Epithelial cell of proximal tubule (primary cell): ENCODE data around the gene PAN2. TPM values are rescaled to one million over a fixed set of nuclear protein-coding genes. Genes with fewer than 3 reads are reported as not detected.
A peak's percentile ranks its signal among the peaks of the same experiment; 100 is the strongest.
"Not testable (repeated sequence)": the region's sequence is repeated elsewhere in the genome, so short reads cannot be mapped to it uniquely, and the experiment has no call there.

Experiments
- DNase-seq: peaks from one replicate; pipeline ENCODE4 v3.0.0-alpha.2; 2011; ENCODE audit warnings: low read depth
- H3K4me3 ChIP-seq: 2 replicates; pipeline ENCODE4 v1.5.1; 2011; ENCODE audit warnings: low read depth, mild to moderate bottlenecking, low read length
- total RNA-seq: library from RNA; depleted of rRNA; stranded (reverse); fragments of >200 nt; gene quantifications from 2 replicates; pipeline ENCODE4 v1.2.3, GENCODE V29; 2015
- TF ChIP-seq, protein P1 (sequence below): conservative IDR thresholded peaks from 2 replicates; pipeline ENCODE4 v1.5.1; 2012; ENCODE audit warnings: low read depth, mild to moderate bottlenecking, low read length

PAN2 gene
- total RNA-seq, 1 donor from 2014 or later, result 12.1 TPM

DNA sequence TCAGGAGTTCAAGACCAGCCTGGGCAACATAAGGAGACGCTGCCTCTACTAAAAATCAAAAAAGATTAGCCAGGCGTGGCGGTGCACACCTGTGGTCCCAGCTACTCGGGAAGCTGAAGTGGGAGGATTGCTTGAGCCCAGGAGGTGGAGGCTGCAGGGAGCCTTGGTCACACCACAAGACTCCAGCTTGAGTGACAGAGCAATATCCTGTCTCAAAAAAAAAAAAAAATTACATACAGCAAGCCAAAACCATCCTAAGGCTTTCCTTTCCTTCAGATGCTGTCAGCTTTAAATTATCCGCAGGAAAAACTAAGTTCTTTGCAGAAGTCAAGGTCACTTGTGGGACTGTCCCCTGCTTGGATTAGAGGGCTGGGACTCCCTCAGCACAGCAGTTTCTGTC lies 35.0 kb downstream of the PAN2 start:
- TF ChIP-seq, protein P1, sequence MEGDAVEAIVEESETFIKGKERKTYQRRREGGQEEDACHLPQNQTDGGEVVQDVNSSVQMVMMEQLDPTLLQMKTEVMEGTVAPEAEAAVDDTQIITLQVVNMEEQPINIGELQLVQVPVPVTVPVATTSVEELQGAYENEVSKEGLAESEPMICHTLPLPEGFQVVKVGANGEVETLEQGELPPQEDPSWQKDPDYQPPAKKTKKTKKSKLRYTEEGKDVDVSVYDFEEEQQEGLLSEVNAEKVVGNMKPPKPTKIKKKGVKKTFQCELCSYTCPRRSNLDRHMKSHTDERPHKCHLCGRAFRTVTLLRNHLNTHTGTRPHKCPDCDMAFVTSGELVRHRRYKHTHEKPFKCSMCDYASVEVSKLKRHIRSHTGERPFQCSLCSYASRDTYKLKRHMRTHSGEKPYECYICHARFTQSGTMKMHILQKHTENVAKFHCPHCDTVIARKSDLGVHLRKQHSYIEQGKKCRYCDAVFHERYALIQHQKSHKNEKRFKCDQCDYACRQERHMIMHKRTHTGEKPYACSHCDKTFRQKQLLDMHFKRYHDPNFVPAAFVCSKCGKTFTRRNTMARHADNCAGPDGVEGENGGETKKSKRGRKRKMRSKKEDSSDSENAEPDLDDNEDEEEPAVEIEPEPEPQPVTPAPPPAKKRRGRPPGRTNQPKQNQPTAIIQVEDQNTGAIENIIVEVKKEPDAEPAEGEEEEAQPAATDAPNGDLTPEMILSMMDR, result no peak
- DNase-seq, result no peak
- peak overlapping the region; percentile 69 for H3K4me3 ChIP-seq

DNA sequence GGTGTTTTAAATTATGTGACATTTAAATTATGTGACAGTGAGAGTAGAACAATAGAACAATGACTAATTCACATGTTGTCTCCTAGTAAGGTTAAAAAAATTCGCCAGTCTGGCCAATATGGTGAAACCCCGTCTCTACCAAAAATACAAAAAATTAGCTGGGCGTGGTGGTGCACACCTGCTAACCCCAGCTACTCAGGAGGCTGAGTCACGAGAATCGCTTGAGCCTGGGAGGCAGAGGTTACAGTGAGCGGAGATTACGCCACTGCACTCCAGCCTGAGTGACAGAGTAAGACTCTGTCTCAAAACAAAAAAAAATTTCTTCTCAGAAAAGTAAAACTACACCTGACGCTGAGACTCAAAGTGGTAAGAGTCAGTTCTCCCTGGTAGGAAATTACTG lies 36.4 kb downstream of the PAN2 start:
- TF ChIP-seq, protein P1, result no peak
- no peak for DNase-seq
- no peak overlapping the region for H3K4me3 ChIP-seq

DNA sequence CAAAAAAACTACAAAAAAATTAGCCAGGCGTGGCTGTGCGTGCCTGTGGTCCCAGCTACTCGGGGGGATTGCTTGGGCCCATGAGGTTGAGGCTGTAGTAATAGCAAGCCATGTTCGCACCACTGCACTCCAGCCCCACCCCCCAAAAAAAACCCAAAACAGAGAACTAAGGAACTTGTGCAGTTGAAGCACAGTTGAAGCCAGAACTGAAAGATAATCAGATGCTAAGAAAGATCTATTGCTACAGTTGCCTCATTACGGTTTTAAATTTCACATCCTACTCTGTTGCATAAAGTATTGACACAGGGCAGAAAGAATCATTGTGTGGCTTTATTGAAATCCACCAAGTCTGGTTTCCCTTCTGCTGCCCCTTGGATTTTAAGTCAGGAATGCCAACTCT lies 37.5 kb downstream of the PAN2 start:
- no peak for DNase-seq
- H3K4me3 ChIP-seq, result no peak overlapping the region
- TF ChIP-seq, protein P1, result no peak

DNA sequence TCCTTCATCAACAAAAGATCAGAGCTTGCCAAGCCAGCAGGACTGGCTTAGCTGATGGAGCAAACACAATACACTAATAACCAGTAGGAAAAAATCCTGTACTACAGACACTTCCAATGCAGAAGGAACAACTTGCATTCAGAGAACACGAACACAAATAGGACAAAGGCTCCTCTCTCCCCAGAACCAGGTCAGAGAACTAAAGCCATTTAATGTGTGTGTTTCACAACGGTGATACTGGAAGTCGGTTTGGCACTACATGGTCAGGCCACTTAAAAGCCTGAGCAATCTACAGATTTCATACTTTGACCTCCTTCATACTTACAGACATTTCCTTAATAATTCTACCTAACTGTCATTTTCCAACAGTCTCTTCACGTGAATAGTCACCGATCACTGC lies 40.0 kb downstream of the PAN2 start:
- no peak overlapping the region for H3K4me3 ChIP-seq
- TF ChIP-seq, protein P1, result no peak
- DNase-seq, result no peak

DNA sequence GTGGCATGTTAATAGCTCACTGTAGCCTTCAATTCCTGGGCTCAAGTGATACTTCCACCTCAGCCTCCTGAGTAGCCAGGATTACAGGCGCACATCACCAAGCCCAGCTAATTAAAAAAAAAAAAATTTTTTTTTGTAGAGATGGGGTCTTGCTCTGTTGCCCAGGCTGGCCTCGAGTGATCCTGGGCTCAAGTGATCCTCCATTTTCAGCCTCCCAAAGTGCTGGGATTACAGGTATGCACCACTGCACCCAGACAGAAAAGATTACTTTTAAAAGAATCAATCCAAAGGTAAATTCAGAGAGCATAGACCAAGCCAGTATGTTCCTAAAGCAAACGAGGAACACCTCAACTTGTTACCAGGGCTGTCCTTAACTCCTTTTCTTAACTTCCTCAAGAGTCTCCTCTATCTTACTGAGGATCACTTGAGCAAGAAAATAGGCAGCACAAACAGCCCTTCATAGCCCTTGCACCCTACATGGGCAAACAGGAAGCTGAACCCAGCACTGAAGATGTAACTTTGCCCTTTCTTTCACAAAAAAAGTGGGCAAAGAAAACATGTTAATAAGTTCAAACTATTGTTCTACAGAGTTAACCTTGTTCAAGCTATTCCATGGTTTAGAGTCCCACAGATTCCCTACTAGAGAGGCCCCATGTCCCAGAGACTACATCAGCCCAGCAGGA lies 45.0 kb downstream of the PAN2 start:
- DNase-seq, result no peak
- TF ChIP-seq, protein P1, result no peak
- H3K4me3 ChIP-seq, result no peak overlapping the region

DNA sequence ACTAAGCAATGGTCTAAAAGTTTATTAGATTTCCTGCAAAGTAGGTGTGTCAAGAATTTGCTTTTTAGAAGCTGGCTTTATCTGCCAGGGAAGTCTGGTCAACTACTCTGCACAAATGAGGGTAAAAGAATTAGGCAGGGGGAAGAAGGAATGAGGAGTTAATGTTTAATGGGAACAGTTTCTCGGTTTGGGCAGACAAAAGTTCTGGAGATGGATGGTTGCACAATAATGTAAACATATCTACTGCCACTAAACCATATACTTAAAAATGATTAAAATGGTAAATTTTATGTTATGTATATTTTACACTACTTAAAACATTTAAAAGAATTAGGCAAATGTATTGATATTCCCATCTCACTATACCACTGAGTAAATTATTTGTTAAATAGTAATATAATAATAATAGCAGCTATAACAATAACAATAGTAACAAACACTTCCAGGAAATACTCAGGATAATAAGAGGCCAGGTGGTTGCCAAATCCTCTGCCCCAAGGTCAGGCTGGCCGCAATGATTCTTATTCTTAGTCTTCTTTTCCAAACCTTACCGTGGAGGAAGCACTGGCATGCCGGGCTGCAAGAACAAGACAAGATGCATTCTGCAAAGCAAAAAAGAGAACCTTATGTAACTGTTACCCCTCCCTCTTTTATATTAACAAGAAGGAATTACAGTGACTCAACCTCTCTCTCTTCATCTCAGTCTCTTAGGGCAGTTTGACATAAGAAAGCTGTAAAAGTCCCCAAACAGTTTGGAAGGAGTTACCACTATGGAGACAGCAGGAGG lies 47.6 kb downstream of the PAN2 start:
- DNase-seq, result no peak
- H3K4me3 ChIP-seq, result no peak overlapping the region
- TF ChIP-seq, protein P1, result no peak

DNA sequence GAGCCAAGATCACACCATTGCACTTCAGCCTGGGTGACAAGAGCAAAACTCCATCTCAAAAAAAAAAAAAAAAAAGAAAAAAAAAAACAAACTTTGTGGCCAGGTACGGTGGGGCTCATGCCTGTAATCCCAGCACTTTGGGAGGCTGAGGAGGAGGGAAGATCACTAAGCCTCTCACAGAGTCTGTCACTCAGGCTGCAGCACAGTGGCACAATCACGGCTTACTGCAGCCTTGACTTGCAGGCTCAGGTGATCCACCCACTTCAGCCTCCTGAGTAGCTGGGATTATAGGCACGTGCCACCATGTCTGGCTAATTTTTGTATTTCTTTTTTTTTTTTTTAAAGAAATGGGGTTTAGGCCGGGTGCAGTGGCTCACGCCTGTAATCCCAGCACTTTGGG lies 49.5 kb downstream of the PAN2 start:
- not testable (repeated sequence) for DNase-seq, H3K4me3 ChIP-seq
